ENCODE measurements around the gene ALKAL2. TPM values are rescaled to one million over a fixed set of nuclear protein-coding genes. Genes with fewer than 3 reads are reported as not detected.

The ALKAL2 gene
- total and polyA plus RNA-seq, 4 donors, result 5.1 to 21.2 (median 10.0) TPM

- H3K36me3 ChIP-seq (ENCODE audit: control insufficient read depth in 1 of 2, insufficient read depth in 2 of 2, low read length in 1 of 2), result peaks cover 4 to 9% of the 10 kb centered on the region in 2 donors
- 39 to 47% methylated on average over 7 of the region's 7 CpGs for WGBS, 2 donors
Observed at GRCh38 chr2:233030-233429, 54.9 kb downstream of the ALKAL2 start.

GRCh38 chr2:231521-232185 lies 56.2 kb downstream of the ALKAL2 start:
- H3K36me3 ChIP-seq (ENCODE audit: control insufficient read depth in 1 of 2, insufficient read depth in 2 of 2, low read length in 1 of 2), result peaks cover 4 to 8% of the 10 kb centered on the region in 2 donors
- H3K4me3 ChIP-seq (ENCODE audit: low read length in 2 of 2), result no peak overlapping the region
- H3K9me3 ChIP-seq (ENCODE audit: control insufficient read depth, low read length), result no peaks in the 10 kb centered on the region
- intact Hi-C loops (cut with DNase I), result no loop called here
- 44 to 51% methylated on average over 9 of the region's 9 CpGs for WGBS, 2 donors
- no peak overlapping the region for H3K27ac ChIP-seq (ENCODE audit: low read depth in 1 of 2, low read length in 2 of 2)
- H3K4me1 ChIP-seq (ENCODE audit: control insufficient read depth in 1 of 2, insufficient read depth in 2 of 2, low read length in 2 of 2), result peaks cover 0 to 2% of the 10 kb centered on the region in 2 donors
- DNase-seq (no peak), ATAC-seq (ENCODE audit: low FRiP score) (no peak)
- no peaks in the 10 kb centered on the region for H3K27me3 ChIP-seq (ENCODE audit: control insufficient read depth in 1 of 2, insufficient read depth in 2 of 2, low read length in 1 of 2)

More at GRCh38 chr2:233030-233429, 54.9 kb downstream of the ALKAL2 start:
- H3K9me3 ChIP-seq (ENCODE audit: control insufficient read depth, low read length), result no peaks in the 10 kb centered on the region
- no peaks in the 10 kb centered on the region for H3K4me1 ChIP-seq (ENCODE audit: control insufficient read depth in 1 of 2, insufficient read depth in 2 of 2, low read length in 2 of 2)
- no peaks in the 10 kb centered on the region for H3K27me3 ChIP-seq (ENCODE audit: control insufficient read depth in 1 of 2, insufficient read depth in 2 of 2, low read length in 1 of 2)
- no peak overlapping the region for H3K4me3 ChIP-seq (ENCODE audit: low read length in 2 of 2)
- no peak for ATAC-seq (ENCODE audit: low FRiP score)
- no peak overlapping the region for H3K27ac ChIP-seq (ENCODE audit: low read depth in 1 of 2, low read length in 2 of 2)
- intact Hi-C loops (cut with DNase I), result no loop called here
- DNase-seq, result no peak

Other genes starting within 250 kb of the ALKAL2 start
- gene FAM110C, start 241.6 kb downstream of the ALKAL2 start, total RNA-seq, result 1 to 10 TPM; 3.3 to 3.4 TPM
- 1 to 10 TPM in 1 of 2 donors, under 1 TPM in 1; 1.00 to 4.5 TPM for gene FAM110C, start 241.6 kb downstream of the ALKAL2 start, polyA plus RNA-seq
- 10 to 100 TPM; 25.9 to 37.3 TPM for gene SH3YL1, start 24.1 kb downstream of the ALKAL2 start, total RNA-seq
- 10 to 100 TPM; 27.8 to 33.4 TPM for gene SH3YL1, start 24.1 kb downstream of the ALKAL2 start, polyA plus RNA-seq
- 10 to 100 TPM; 49.8 to 56.5 TPM for gene ACP1, start 23.1 kb downstream of the ALKAL2 start, total RNA-seq
- 100 to 1,000 TPM in 1 of 2 donors, 10 to 100 TPM in 1; 75.6 to 130 TPM for gene ACP1, start 23.1 kb downstream of the ALKAL2 start, polyA plus RNA-seq